HG02610 (cell line): Measurements from ENCODE around the gene SLC6A9.

Experiments
- ATAC-seq: cut with Tn5 transposase; IDR thresholded peaks from one replicate; pipeline ENCODE4 v1.9.1; 2021; ENCODE audit warnings: mild to moderate bottlenecking, moderate library complexity; ENCODE audit not compliant: unreplicated experiment

Gene SLC6A9

GRCh38 chr1:44031252-44032169, at the start of gene SLC6A9:
Gene SLC6A9, minus strand, starts transcription at chr1:44031462. Its CDS starts 7,185 bp downstream, at chr1:44024277.
- ATAC-seq = no peak

- no peak for ATAC-seq
These were observed 48.3 kb upstream of the SLC6A9 start for GRCh38 chr1:44079566-44079965.

- no peak for ATAC-seq
These were observed 46.8 kb upstream of the SLC6A9 start for GRCh38 chr1:44078104-44078503.

- ATAC-seq = no peak
These were observed 46.2 kb upstream of the SLC6A9 start for GRCh38 chr1:44077421-44077820.

- ATAC-seq = no peak
These were observed 44.8 kb upstream of the SLC6A9 start for GRCh38 chr1:44076066-44076465.

GRCh38 chr1:44074415-44074814, 43.2 kb upstream of the SLC6A9 start:
- no peak for ATAC-seq

- ATAC-seq = no peak
These were observed 42.3 kb upstream of the SLC6A9 start for GRCh38 chr1:44073528-44073927.

GRCh38 chr1:44072821-44073220, 41.6 kb upstream of the SLC6A9 start:
- ATAC-seq = no peak

GRCh38 chr1:44072204-44072603, 40.9 kb upstream of the SLC6A9 start:
- no peak for ATAC-seq

GRCh38 chr1:44071461-44071860, 40.2 kb upstream of the SLC6A9 start:
- no peak for ATAC-seq

- no peak for ATAC-seq
These were observed 37.2 kb upstream of the SLC6A9 start for GRCh38 chr1:44068442-44068921.

- peak; percentile 62 for ATAC-seq
These were observed 36.3 kb upstream of the SLC6A9 start for GRCh38 chr1:44067266-44068250.

GRCh38 chr1:44062656-44063179, 31.5 kb upstream of the SLC6A9 start:
- ATAC-seq = no peak

GRCh38 chr1:44061857-44062256, 30.6 kb upstream of the SLC6A9 start:
- ATAC-seq = no peak

- no peak for ATAC-seq
These were observed 29.6 kb upstream of the SLC6A9 start for GRCh38 chr1:44060830-44061267.

GRCh38 chr1:44059664-44060355, 28.5 kb upstream of the SLC6A9 start:
- no peak for ATAC-seq

- no peak for ATAC-seq
These were observed 27.9 kb upstream of the SLC6A9 start for GRCh38 chr1:44059212-44059611.

GRCh38 chr1:44057293-44057692, 26.0 kb upstream of the SLC6A9 start:
- no peak for ATAC-seq

GRCh38 chr1:44053394-44053793, 22.1 kb upstream of the SLC6A9 start:
- no peak for ATAC-seq

GRCh38 chr1:44050261-44050660, 19.0 kb upstream of the SLC6A9 start:
- ATAC-seq = no peak
